Stimulated activated CD4-positive, alpha-beta T cell treated with anti-CD3 and anti-CD28 coated beads, Interleukin-2, amount 100 ng/mL, for 24 hours (primary cell): ENCODE data around the gene TBC1D21.

Source experiments
- DNase-seq, 2 donors: peaks; one replicate each; pipeline ENCODE4 v3.0.0-alpha.2; 2020

TBC1D21 gene

DNA sequence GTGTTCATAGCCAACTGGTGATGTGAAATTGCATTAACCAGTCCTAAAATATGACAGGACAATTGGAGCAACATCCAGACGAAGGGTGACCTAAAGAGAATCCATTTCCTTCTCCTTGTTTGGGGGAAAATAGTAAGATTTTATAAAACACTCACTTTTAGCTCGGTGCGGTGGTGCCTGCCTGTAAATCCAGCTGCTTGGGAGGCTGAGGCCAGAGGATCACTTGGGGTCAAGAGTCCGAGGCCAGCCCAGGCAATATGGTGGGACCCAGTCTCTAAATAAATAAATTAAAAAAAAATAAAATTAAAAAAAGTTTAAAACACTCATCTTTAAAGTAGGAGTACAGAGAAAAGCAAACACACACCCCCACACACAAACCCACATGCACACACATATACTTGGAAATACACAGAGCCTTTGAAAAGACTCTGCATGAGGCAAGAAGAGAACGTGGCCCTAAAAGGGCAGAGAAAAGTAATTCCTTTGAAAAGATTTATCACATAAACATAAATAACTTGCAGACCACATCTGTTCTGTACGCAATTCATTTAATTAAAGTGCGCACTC, 38.7 kb downstream of the TBC1D21 start:
- DNase-seq, result no peak

DNA sequence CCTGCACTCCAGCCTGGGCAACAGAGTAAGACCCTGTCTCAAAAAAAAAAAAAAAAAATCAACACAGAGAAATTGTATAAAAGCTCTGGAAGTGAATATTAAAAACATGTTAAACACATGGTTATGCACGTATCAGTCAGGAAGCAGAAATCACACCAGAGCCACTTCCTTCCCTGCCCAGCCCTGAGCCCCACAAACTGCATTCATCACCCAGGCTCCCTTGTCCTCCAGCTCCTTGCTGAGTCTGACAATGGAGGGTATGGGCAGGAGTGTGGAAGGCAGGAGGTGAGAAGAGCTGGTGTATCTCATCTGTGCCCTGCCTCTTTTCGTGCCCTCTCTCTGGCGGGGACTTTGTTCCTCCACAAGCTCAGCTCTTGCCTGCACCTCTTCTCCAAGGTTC, 40.8 kb downstream of the TBC1D21 start:
- no peak for DNase-seq

DNA sequence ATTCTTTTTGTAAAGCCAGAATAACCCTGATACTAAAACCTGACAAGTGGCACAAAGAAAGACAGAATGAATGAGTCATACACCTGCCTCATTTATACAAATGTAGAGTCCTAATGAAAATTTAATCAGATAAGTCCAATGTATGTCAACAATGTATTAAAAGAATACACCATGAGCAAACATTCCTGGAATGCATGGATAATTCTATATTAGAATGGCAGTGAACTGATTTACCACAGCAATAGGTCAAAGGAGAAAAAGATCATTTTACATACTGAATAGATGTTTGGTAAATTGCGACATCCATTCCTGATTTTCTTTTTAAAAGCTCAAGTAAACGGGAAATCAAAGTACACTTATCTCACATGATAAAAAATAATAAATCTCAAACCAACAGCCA, 41.7 kb downstream of the TBC1D21 start:
- DNase-seq, result no peak

DNA sequence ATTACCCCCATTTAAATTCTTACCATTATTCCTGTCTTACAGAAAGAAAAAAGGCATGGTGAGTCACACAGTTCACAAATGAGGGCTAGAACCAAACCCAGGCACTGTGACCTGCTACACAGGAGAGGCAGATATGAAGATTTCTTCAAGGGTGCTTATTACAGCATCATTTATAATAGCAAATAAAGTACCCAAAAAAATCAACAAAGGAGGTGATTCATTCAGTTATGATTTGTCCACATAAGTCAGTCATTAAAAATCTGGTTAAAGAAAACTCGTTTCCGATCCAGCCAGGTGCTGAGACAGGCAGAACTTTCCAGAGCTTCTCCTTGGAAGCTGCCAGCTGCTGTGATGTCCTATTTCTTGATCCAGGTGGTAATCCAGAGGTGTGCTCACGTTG, 45.4 kb downstream of the TBC1D21 start:
- no peak for DNase-seq

DNA sequence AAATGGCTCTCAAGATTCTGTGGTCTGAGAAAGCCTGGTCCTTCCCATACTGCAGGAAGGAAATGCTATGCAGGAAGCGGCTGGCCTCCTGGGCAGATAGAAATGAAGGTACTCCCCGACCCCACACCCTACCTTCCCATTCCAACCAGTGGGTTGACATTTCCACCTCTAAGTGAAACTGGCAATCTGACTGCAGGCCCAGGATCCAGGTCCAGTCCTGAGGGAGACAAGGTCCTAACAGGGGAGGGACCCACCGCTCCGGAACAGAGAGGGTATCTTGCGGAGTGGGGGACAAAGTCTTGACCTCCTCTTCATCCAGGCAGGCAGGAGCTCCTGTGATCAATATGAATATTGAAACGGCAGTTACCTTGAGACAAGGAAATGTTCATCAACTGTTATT, 46.3 kb downstream of the TBC1D21 start:
- DNase-seq, result no peak

DNA sequence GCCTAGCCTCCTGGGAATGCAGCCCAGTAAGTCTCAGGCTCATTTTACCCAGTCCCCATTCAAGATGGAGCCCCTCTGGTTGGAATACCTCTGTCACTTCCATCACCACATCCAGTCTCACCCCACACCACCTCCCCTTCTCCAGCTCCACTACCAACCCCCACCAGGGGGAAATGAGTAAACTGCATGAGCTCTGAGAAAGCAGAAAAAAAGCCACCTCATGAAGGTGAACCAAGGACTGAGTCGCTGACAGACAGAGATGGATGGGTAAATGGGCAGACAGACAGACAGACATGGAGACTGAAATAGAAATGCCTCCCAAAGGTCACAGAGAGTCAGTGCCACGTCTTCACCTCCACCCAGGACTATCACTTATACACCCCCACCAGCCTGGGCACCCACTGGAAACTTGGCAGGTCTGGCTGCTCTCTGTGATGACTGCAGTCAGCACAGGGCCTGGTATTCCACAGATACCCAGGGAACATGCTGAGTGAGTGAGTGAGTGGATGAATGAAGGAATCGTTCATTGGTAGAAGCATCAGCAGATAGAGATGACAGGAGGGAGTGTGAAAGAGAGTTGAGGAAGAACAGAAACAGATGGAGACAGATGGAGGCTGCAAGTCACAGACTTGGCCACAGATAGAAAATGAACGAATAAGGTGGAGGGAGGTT, 48.0 kb downstream of the TBC1D21 start:
- DNase-seq, result no peak

DNA sequence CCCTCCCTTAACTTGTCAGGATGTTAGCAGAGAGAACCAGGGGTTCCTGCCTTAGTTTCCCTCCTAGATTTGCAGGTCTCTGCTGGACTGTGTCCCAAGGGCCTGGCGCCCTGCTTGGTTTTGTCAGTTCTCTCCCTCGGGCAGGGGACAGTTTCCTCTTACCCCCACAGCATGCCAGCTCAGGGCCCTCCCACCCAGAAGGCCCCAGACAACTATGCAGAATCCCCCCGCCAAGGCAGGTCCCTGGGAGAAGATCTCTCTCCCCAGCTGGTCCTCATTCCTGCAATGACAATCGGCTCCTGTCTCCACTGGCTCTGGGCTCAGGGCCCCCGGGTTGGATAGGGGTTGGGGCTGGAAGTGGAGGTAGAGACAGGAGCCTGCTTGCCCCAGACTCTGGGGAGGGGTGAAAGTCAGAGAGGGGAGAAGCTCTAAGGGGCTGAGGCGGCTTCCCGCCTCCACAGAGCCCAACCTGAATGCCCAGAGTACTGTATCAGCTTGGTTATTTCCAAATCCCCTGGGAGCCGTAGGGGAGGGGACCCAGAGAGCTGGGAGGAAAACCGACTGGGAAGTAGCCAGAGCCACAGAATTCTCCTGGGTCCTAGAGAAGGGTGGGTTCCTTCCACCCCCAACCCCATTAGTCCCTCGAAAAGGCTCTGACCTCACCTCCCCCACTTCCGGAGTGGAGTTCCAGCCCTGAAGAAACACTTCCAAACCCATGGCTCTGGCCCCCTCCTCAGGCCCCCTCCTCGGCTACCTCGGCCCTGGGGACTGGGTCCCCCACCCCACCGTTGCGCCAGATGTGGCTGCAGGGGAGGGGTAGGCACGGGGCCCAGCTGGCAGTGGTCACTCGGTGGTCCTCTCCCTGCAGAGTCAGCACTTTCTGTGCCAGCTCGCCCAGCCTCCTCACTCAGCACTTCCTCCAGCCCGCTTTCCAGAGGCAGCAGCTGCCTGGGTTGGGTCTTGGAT, 49.1 kb downstream of the TBC1D21 start:
- DNase-seq, result no peak

DNA sequence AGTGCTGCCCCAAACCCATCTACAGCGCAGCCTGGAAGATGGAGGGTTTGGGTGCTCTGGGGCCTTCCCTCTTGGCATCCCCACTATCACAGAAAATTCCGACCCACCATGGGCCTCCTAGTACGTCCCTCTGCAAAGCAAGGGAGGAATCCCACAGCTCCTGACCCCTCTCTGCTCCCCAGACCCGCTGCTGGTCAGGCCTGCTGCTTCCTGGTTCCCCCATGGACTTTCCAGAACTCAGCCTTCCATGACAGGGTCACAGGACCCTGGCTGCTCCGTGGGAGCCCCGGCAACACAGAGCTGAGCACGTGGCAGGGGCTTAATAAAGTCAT, 49.8 kb downstream of the TBC1D21 start:
- DNase-seq, result no peak

DNA sequence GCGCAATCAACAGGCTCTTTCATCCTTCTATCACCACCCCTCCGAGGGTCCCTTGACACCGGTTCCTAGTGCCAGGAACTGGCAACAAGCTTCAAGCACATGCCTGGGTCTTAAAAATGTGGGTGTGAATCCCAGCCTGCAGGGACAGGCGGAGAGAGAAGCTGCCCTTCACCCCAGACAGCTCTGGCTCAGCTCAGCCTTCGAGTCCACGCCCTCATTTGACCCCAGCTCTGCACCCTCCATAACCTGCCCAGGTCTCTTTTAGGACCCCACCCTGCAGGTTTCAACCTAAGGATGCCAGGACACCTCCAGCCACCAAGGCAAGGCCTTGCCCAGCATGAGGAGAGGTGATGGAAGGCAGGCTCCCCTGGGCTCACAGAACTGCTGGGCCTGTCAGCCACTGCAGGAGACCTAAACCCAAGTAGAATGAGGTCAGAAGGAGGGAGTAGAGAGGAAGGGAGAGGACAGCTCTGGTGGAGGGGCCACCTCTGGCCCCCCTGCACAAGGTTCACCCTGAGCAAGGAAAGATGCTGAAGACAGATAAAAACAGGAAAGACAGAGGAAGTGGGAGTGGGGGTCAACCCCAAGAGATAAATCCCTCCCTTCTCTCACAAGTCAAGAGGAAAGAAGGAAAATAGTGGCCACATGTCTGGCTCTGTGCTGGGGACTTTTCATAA, 50.3 kb downstream of the TBC1D21 start:
- no peak for DNase-seq

DNA sequence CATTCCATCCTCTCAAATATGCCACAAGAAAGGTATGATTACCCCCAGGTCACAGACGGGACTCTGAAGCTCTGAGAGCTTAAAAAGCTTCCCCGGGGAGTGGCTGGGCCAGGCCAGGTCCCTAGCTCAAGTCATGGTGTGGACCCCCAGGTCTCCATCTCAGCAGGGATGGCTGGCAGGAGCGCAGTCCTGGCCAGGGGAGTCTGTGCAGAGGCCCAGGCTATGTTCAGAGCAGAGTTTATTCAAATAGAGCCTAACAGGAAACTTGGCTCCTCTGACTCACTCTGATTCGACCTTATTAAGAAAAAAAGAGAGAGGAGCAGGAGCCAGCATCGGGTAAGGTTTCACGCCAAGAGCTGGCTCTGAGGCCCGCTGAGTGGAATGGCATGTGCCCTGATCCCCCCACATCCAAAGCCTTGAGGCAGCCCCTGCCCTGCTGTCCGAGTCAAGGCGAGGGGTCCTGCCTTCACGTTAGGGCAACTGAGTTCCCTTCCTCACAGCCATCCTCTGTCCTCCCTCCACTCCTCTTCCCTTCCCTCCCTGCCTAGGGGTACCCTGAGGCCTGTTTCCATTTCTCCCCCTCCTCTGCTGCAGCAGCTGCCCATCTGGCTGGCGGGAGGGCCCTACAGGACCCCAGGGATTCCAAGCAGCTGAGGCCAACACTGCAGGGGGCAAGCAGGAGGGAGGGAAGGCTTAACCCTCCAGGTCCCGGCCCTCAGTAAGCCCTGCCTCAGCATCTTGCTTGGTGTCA, 51.0 kb downstream of the TBC1D21 start:
- DNase-seq, result peak; percentile 19 to 30

DNA sequence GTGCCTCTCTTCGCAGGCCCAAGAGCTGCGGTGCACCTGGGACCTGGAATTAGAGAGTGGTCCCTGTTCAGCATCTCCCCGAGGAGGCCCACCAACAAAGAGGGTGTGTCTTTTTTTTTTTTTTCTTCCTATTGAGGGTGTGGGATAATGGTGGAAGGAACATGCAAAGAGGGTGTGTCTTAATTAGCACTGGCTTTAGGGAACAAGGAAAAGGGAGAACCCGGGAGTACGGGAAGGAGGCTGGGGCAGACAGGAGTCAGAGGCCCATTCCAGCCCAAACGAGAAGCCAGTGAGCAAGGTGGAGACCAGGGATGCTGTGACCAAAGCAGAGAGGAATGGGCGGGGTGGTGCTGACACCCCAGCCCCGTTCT, 52.5 kb downstream of the TBC1D21 start:
- no peak for DNase-seq

DNA sequence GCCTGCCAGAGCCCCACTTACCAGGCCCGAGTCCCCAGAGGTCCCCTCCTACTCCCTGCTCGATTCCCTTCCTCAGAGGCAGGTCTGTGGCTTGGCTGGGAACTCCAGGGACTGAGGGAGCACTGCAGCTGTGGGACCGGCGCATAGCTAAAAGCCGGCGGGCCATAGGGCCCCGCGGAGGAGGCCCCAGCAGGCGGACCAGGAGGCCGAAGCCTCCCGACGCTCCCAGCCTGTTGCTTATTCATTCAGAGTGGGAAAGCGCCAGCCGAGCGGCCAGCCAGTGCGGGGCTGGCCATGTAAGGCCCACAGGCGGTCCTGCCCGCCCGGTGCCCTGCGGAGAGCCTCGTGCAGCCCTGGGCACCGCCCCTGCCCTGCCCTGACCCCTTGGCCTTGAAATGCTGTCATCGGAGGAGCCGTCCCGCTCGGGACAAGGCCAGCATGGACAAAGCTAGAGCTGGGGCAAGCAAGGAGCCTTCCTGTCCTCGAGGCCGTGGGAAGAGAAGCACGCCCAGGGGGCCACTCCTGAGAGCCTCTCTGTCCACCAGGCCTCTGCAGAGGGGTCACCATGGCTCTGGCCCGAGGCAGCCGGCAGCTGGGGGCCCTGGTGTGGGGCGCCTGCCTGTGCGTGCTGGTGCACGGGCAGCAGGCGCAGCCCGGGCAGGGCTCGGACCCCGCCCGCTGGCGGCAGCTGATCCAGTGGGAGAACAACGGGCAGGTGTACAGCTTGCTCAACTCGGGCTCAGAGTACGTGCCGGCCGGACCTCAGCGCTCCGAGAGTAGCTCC, 53.0 kb downstream of the TBC1D21 start, which contains the start of gene LOXL1:
TSS of gene LOXL1 (plus strand) at position 244 of the 784 bp plus-strand sequence. CDS start at position 566, 322 bp downstream.
- DNase-seq, result no peak

DNA sequence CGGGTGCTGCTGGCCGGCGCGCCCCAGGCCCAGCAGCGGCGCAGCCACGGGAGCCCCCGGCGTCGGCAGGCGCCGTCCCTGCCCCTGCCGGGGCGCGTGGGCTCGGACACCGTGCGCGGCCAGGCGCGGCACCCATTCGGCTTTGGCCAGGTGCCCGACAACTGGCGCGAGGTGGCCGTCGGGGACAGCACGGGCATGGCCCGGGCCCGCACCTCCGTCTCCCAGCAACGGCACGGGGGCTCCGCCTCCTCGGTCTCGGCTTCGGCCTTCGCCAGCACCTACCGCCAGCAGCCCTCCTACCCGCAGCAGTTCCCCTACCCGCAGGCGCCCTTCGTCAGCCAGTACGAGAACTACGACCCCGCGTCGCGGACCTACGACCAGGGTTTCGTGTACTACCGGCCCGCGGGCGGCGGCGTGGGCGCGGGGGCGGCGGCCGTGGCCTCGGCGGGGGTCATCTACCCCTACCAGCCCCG, 53.7 kb downstream of the TBC1D21 start:
- DNase-seq, result peak; percentile 42 to 53

DNA sequence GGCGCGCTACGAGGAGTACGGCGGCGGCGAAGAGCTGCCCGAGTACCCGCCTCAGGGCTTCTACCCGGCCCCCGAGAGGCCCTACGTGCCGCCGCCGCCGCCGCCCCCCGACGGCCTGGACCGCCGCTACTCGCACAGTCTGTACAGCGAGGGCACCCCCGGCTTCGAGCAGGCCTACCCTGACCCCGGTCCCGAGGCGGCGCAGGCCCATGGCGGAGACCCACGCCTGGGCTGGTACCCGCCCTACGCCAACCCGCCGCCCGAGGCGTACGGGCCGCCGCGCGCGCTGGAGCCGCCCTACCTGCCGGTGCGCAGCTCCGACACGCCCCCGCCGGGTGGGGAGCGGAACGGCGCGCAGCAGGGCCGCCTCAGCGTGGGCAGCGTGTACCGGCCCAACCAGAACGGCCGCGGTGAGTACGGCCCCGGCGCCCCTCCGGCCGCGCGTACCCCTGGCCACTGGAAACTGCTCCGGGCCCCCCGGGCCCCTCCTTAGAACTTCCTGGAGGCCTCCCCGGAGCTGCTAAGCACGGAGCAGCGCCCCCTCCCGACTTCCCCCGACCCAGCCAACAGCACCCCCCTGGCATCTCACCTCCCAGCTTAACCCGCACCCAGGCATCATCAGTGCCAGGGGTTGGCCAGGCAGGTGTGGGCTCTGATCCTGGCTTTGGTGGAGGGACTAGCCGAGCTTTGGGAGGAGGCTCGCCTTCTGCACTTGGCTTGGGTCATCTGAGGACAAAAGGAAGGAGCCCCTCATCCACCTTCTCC, 54.3 kb downstream of the TBC1D21 start:
- DNase-seq, result peak; percentile 79 to 81

DNA sequence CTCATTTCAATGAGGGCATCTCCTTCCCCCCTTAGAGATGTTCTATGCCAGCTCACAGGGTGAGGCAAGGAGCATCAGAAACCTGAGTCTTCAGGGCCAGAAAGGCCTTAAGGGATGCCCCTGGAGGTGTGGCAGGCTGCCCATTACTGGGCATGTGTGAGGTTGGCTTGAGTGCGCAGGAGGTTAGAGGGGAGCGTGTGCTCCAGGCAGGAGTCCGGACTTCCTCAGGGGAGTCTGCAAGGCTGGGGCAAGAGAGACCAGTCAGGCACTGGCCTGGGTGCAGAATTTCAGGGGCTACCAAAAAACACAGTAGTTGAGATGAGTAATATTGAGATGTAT, 54.8 kb downstream of the TBC1D21 start:
- no peak for DNase-seq

DNA sequence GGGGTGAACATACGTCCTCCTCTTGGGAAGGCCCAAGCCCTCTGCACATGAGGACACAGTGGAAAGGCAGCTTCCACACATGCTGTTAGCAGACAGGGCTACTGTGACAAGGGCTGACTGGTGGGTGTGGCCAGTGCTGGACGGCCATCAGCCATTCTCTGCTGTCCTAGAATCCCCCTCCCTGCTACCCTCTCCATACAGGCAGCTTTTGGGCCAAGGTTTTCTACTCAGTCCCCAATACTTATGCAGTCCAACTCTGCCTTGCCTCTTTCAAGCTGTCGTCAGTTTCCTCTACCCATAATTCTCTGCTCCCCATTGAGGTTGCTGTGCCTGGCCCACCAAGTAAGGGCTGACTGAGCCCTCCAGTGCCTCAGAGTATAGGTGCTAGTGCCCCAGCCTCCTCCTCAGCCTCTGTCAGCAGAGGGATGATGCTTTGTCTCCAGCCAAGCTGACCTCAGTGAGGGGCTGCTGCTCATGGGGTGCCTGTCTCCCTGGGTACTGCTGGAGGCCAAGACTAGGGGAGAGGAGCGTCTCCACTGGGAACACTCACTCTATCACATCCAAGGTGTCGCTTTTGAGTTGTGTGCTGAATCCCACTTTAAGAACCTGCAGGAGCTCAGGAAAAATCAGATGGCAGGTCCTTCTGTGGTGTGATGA, 55.7 kb downstream of the TBC1D21 start:
- no peak for DNase-seq

DNA sequence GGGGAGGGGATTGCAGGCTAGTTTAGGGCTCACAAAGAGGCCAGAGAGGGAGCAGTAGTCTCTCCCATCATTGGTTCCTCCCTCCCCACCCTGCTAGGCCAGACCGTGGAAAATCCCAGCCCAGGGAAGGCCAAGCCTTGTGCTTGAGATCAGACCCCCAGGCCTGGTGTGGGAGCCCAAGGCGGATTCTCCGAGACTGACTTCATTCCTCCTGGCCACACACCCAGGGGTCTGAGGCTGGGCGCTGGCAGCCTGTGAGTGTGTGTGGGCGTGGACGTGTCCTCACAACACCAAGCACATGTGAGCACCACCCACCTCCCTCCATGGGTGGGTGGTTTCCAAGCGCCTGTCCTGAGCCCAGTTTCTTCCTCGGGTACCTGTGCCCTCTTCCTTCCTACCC, 57.0 kb downstream of the TBC1D21 start:
- DNase-seq, result no peak

DNA sequence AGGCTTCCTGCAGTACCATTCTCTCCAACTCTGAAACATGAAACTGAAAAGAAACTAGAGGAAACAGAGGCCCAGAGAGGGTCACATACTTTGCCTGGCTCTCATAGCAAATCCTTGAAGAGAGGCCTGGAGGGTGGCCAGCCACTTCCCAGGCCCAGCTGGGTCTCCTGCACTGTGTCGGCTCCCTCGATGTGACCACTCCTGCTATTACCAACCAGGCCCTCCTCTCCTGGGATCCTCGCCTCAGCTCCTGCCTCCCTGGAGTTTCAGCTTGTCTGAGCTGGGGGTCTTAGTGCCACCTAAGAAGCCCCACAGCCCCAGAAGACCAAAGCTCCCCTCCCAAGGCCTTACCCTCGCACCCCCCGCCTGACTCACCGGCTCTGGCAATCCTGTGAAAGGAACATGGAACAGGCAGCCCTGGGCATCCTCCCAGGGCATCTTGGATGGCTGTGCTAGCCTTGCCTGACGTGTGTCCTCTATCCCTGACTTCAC, 57.5 kb downstream of the TBC1D21 start:
- no peak for DNase-seq

DNA sequence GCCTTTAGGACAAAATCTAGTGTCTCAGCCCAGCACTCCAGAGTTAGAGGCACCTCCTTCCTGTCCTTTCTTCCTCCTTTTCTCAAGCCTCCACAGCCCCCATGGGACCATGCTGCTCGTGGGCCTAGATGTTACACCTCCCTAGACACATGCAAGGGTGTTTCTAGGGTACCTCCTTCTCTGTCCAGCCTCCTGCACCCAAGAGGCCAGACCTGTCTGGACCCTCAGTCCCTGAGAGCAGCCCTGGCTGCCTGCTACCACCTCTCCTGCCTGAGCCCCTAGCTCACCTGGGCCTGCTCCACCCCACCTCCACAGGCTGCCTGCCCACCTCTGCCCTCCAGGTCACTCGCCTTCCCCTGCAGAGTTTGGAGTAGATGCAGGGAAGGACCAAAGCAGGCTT, 58.1 kb downstream of the TBC1D21 start:
- DNase-seq, result no peak
